Activated naive CD4-positive, alpha-beta T cell treated with anti-CD3 and anti-CD28 coated beads for 36 hours (primary cell): ENCODE results near the gene ANP32D. TPM values are rescaled to one million over a fixed set of nuclear protein-coding genes. Genes with fewer than 3 reads are reported as not detected.
"Not testable (repeated sequence)": the region's sequence is repeated elsewhere in the genome, so short reads cannot be mapped to it uniquely, and the experiment has no call there.

ENCODE experiments used
- CTCF ChIA-PET: fragments of 350-600 bp; sonication (Branson Sonifier 250); formaldehyde crosslinking; loops from one replicate; lab custom pipeline; 2021; ENCODE audit warnings: antibody characterized with exemption; lab: Charles Lee
- DNase-seq: peaks from one replicate; pipeline ENCODE4 v3.0.0-alpha.2; 2020
- H3K27ac Mint-ChIP-seq: one replicate; pipeline ENCODE4 v1.8.0; 2021; ENCODE audit warnings: mild to moderate bottlenecking, mixed read lengths
- H3K27me3 Mint-ChIP-seq: one replicate; pipeline ENCODE4 v1.8.0; 2021; ENCODE audit warnings: low read depth, mixed read lengths
- H3K36me3 Mint-ChIP-seq: one replicate; pipeline ENCODE4 v1.8.0; 2021; ENCODE audit warnings: low read depth, mixed read lengths
- H3K4me1 Mint-ChIP-seq: one replicate; pipeline ENCODE4 v1.8.0; 2021; ENCODE audit warnings: low read depth, mixed read lengths
- H3K4me3 Mint-ChIP-seq: one replicate; pipeline ENCODE4 v1.8.0; 2021; ENCODE audit warnings: mild to moderate bottlenecking, moderate library complexity, mixed read lengths
- H3K9me3 Mint-ChIP-seq: one replicate; pipeline ENCODE4 v1.8.0; 2021; ENCODE audit warnings: mixed read lengths
- intact Hi-C: fragments of 100-400 bp; cut with micrococcal nuclease; formaldehyde crosslinking; loops from one replicate; pipeline ENCODE4 v1.15.1; 2023
- total RNA-seq, 2 experiments: library from RNA; stranded (reverse); gene quantifications; one replicate each; pipeline ENCODE4 v1.2.3, GENCODE V29; 2021

The ANP32D gene
- total RNA-seq, 2 experiments from 2014 or later, result not detected

GRCh38 chr12:48455116-48455515, 17.2 kb upstream of the ANP32D start:
- H3K27ac Mint-ChIP-seq, result no peak overlapping the region
- intact Hi-C loops, result no loop called here
- no peaks in the 10 kb centered on the region for H3K9me3 Mint-ChIP-seq
- no peak overlapping the region for H3K4me3 Mint-ChIP-seq
- H3K4me1 Mint-ChIP-seq, result no peaks in the 10 kb centered on the region
- no peaks in the 10 kb centered on the region for H3K36me3 Mint-ChIP-seq
- DNase-seq, result no peak
- peaks cover 7% of the 10 kb centered on the region for H3K27me3 Mint-ChIP-seq
- CTCF ChIA-PET, result interaction anchor here (0.8 to 1.5 kb wide), 3 partner anchors 79 to 163 kb away, joined by 3 read pairs; no protein-coding TSS in a partner anchor

- CTCF ChIA-PET, result no interaction called here
- H3K27ac Mint-ChIP-seq, result no peak overlapping the region
Observed at GRCh38 chr12:48459259-48459658, 13.1 kb upstream of the ANP32D start.

GRCh38 chr12:48469027-48469426, 3.3 kb upstream of the ANP32D start:
- H3K9me3 Mint-ChIP-seq, result peaks cover 30% of the 10 kb centered on the region
- H3K27me3 Mint-ChIP-seq, DNase-seq, intact Hi-C loops, H3K4me1 Mint-ChIP-seq, H3K36me3 Mint-ChIP-seq, H3K4me3 Mint-ChIP-seq, H3K27ac Mint-ChIP-seq, CTCF ChIA-PET: not testable (repeated sequence)

More at GRCh38 chr12:48459259-48459658, 13.1 kb upstream of the ANP32D start:
- peaks cover 7% of the 10 kb centered on the region for H3K27me3 Mint-ChIP-seq
- DNase-seq, result no peak
- H3K36me3 Mint-ChIP-seq, result no peaks in the 10 kb centered on the region
- H3K4me3 Mint-ChIP-seq, result no peak overlapping the region
- H3K4me1 Mint-ChIP-seq, result no peaks in the 10 kb centered on the region
- intact Hi-C loops, result no loop called here
- no peaks in the 10 kb centered on the region for H3K9me3 Mint-ChIP-seq

- no peak overlapping the region for H3K4me3 Mint-ChIP-seq
- peaks cover 7% of the 10 kb centered on the region for H3K27me3 Mint-ChIP-seq
- intact Hi-C loops, result no loop called here
- H3K27ac Mint-ChIP-seq, result no peak overlapping the region
- CTCF ChIA-PET, result no interaction called here
- no peaks in the 10 kb centered on the region for H3K4me1 Mint-ChIP-seq
- DNase-seq, result no peak
- peaks cover 3% of the 10 kb centered on the region for H3K36me3 Mint-ChIP-seq
- peaks cover 27% of the 10 kb centered on the region for H3K9me3 Mint-ChIP-seq
Observed at GRCh38 chr12:48473061-48473460, 702 bp downstream of the ANP32D start.

GRCh38 chr12:48474497-48474896, 2.1 kb downstream of the ANP32D start:
- CTCF ChIA-PET, H3K36me3 Mint-ChIP-seq, H3K27ac Mint-ChIP-seq, intact Hi-C loops, H3K4me1 Mint-ChIP-seq, H3K27me3 Mint-ChIP-seq, DNase-seq, H3K4me3 Mint-ChIP-seq: not testable (repeated sequence)
- peaks cover 18% of the 10 kb centered on the region for H3K9me3 Mint-ChIP-seq

GRCh38 chr12:48482198-48482597, 9.8 kb downstream of the ANP32D start, which contains the start of gene C12orf54:
C12orf54 (plus strand) TSS chr12:48482498; CDS start chr12:48483297, 799 bp downstream.
- Mint-ChIP-seq H3K27me3 (no peaks in the 10 kb centered on the region), H3K27ac (no peak within 1 kb of the TSS), H3K4me3 (no peak within 1 kb of the TSS), H3K4me1 (no peaks in the 10 kb centered on the region), H3K36me3 (no peaks in the 10 kb centered on the region), H3K9me3 (peaks cover 7% of the 10 kb centered on the region)
- intact Hi-C loops, result no loop called here
- no peak for DNase-seq
- CTCF ChIA-PET, result no interaction called here

GRCh38 chr12:48482930-48483329, 10.6 kb downstream of the ANP32D start:
- H3K27me3 Mint-ChIP-seq, result no peaks in the 10 kb centered on the region
- no peaks in the 10 kb centered on the region for H3K36me3 Mint-ChIP-seq
- no peaks in the 10 kb centered on the region for H3K4me1 Mint-ChIP-seq
- H3K9me3 Mint-ChIP-seq, result peaks cover 7% of the 10 kb centered on the region
- intact Hi-C loops, result no loop called here
- H3K27ac Mint-ChIP-seq, result no peak overlapping the region
- DNase-seq, result no peak
- CTCF ChIA-PET, result interaction anchor here (1.5 kb wide), 1 partner anchor 135 kb away, joined by 3 read pairs; no protein-coding TSS in a partner anchor
- H3K4me3 Mint-ChIP-seq, result no peak overlapping the region

- Mint-ChIP-seq H3K27ac (no peak overlapping the region), H3K4me3 (no peak overlapping the region), H3K4me1 (peaks cover 4% of the 10 kb centered on the region), H3K27me3 (no peaks in the 10 kb centered on the region), H3K36me3 (no peaks in the 10 kb centered on the region), H3K9me3 (no peaks in the 10 kb centered on the region)
- DNase-seq, result no peak
- CTCF ChIA-PET, result interaction anchor here (0.9 to 1.0 kb wide), 2 partner anchors 133 to 240 kb away, joined by 3 read pairs; no protein-coding TSS in a partner anchor
- intact Hi-C loops, result no loop called here
Observed at GRCh38 chr12:48486261-48486660, 13.9 kb downstream of the ANP32D start.

- H3K27ac Mint-ChIP-seq, result no peak overlapping the region
- no peak for DNase-seq
- CTCF ChIA-PET, result interaction anchor here (0.9 to 1.0 kb wide), 2 partner anchors 133 to 240 kb away, joined by 3 read pairs; no protein-coding TSS in a partner anchor
- no peaks in the 10 kb centered on the region for H3K27me3 Mint-ChIP-seq
- intact Hi-C loops, result no loop called here
- H3K36me3 Mint-ChIP-seq, result no peaks in the 10 kb centered on the region
- H3K9me3 Mint-ChIP-seq, result no peaks in the 10 kb centered on the region
- H3K4me3 Mint-ChIP-seq, result no peak overlapping the region
- H3K4me1 Mint-ChIP-seq, result peaks cover 4% of the 10 kb centered on the region
Observed at GRCh38 chr12:48486679-48487078, 14.3 kb downstream of the ANP32D start.

- intact Hi-C loops, result loop anchor here (1.0 kb wide), 1 partner anchor 23 kb away; no protein-coding TSS in a partner anchor
- CTCF ChIA-PET, result interaction anchor here (0.7 kb wide), 1 partner anchor 731 kb away, joined by 3 read pairs; no protein-coding TSS in a partner anchor
- Mint-ChIP-seq H3K36me3 (no peaks in the 10 kb centered on the region), H3K4me1 (peaks cover 4% of the 10 kb centered on the region), H3K27ac (no peak overlapping the region), H3K4me3 (no peak overlapping the region), H3K9me3 (no peaks in the 10 kb centered on the region), H3K27me3 (no peaks in the 10 kb centered on the region)
- no peak for DNase-seq
Observed at GRCh38 chr12:48489012-48489411, 16.7 kb downstream of the ANP32D start.

GRCh38 chr12:48489456-48489855, 17.1 kb downstream of the ANP32D start:
- H3K4me1 Mint-ChIP-seq, H3K9me3 Mint-ChIP-seq, H3K4me3 Mint-ChIP-seq, DNase-seq, H3K27ac Mint-ChIP-seq, CTCF ChIA-PET, H3K27me3 Mint-ChIP-seq, H3K36me3 Mint-ChIP-seq: not testable (repeated sequence)
- intact Hi-C loops, result loop anchor here (1.0 kb wide), 1 partner anchor 23 kb away; no protein-coding TSS in a partner anchor

GRCh38 chr12:48500281-48500680, 27.9 kb downstream of the ANP32D start:
- H3K27ac Mint-ChIP-seq, H3K36me3 Mint-ChIP-seq, intact Hi-C loops, CTCF ChIA-PET, H3K4me1 Mint-ChIP-seq, DNase-seq, H3K4me3 Mint-ChIP-seq, H3K9me3 Mint-ChIP-seq, H3K27me3 Mint-ChIP-seq: not testable (repeated sequence)

- intact Hi-C loops, DNase-seq, H3K4me3 Mint-ChIP-seq, H3K27ac Mint-ChIP-seq, H3K9me3 Mint-ChIP-seq, H3K27me3 Mint-ChIP-seq, H3K36me3 Mint-ChIP-seq: not testable (repeated sequence)
- peaks cover 12% of the 10 kb centered on the region for H3K4me1 Mint-ChIP-seq
- CTCF ChIA-PET, result interaction anchor here (0.6 kb wide), 1 partner anchor 16 kb away, joined by 3 read pairs; no protein-coding TSS in a partner anchor
Observed at GRCh38 chr12:48506836-48507235, 34.5 kb downstream of the ANP32D start.
